NK-92 (cell line): ENCODE measurements around the gene ITGA2.
"Not testable (repeated sequence)": the region's sequence is repeated elsewhere in the genome, so short reads cannot be mapped to it uniquely, and the experiment has no call there.

ENCODE experiments used
- DNase-seq: peaks from one replicate; lab custom pipeline; 2025; ENCODE audit not compliant: unreplicated experiment; lab: John Stamatoyannopoulos, UW

ITGA2 gene

GRCh38 chr5:53095931-53096525, 106.9 kb downstream of the ITGA2 start:
- peak; percentile 26 for DNase-seq

- no peak for DNase-seq
These were observed 110.4 kb downstream of the ITGA2 start for GRCh38 chr5:53099546-53099945.

GRCh38 chr5:53100606-53101005, 111.5 kb downstream of the ITGA2 start:
- no peak for DNase-seq

- no peak for DNase-seq
These were observed 116.6 kb downstream of the ITGA2 start for GRCh38 chr5:53105611-53106300.

GRCh38 chr5:53109056-53109442, 119.9 kb downstream of the ITGA2 start:
- DNase-seq = no peak

GRCh38 chr5:53109443-53110127, 120.4 kb downstream of the ITGA2 start, which contains the start of gene MOCS2:
TSS of gene MOCS2 (minus strand) at chr5:53109757. CDS start at chr5:53107174, 2,583 bp downstream.
- peak; percentile 53 for DNase-seq

GRCh38 chr5:53110156-53110555, 121.0 kb downstream of the ITGA2 start:
- no peak for DNase-seq

GRCh38 chr5:53111139-53111538, 122.0 kb downstream of the ITGA2 start:
- no peak for DNase-seq

GRCh38 chr5:53112307-53112706, 123.2 kb downstream of the ITGA2 start:
- DNase-seq = not testable (repeated sequence)

GRCh38 chr5:53112909-53113308, 123.8 kb downstream of the ITGA2 start:
- no peak for DNase-seq

- no peak for DNase-seq
These were observed 124.8 kb downstream of the ITGA2 start for GRCh38 chr5:53113947-53114346.

- no peak for DNase-seq
These were observed 125.8 kb downstream of the ITGA2 start for GRCh38 chr5:53114988-53115387.

- DNase-seq = no peak
These were observed 127.4 kb downstream of the ITGA2 start for GRCh38 chr5:53116597-53116996.

GRCh38 chr5:53118879-53119278, 129.7 kb downstream of the ITGA2 start:
- no peak for DNase-seq

- DNase-seq = no peak
These were observed 131.0 kb downstream of the ITGA2 start for GRCh38 chr5:53120165-53120564.

GRCh38 chr5:53123702-53124101, 134.6 kb downstream of the ITGA2 start:
- DNase-seq = no peak

GRCh38 chr5:53126521-53126920, 137.4 kb downstream of the ITGA2 start:
- no peak for DNase-seq

GRCh38 chr5:53127107-53127506, 138.0 kb downstream of the ITGA2 start:
- DNase-seq = no peak

- DNase-seq = no peak
These were observed 139.3 kb downstream of the ITGA2 start for GRCh38 chr5:53128481-53128880.

- DNase-seq = no peak
These were observed 141.1 kb downstream of the ITGA2 start for GRCh38 chr5:53130266-53130665.

GRCh38 chr5:53133020-53133419, 143.9 kb downstream of the ITGA2 start:
- DNase-seq = no peak
